ENCODE measurements around the gene ZCCHC7. TPM values are rescaled to one million over a fixed set of nuclear protein-coding genes. Genes with fewer than 3 reads are reported as not detected.

Gene ZCCHC7
- total and polyA plus RNA-seq, 9 of the 15 experiments (the other 6 are each of a cell fraction or from before 2014, with no cell fraction given): 34.1 to 68.9 (median 48.8) TPM

GRCh38 chr9:37201581-37201980, 81.2 kb downstream of the ZCCHC7 start:
- ATAC-seq (peak; percentile 15), DNase-seq (ENCODE audit: extremely low read depth in 1 of 4, low spot score in 3 of 4) (peak in 1 of 4 experiments; percentile 24), FAIRE-seq (no peak)
- intact Hi-C loops (cut with micrococcal nuclease) (no loop called here), in situ Hi-C loops (cut with MboI) (no loop called here)
- no peak overlapping the region for H3K4me3 ChIP-seq
- H2AFZ ChIP-seq (ENCODE audit: low read depth, low read length): no peak overlapping the region
- BruUV-seq (replicated peaks): no TSS peak
- H3K4me2 ChIP-seq (ENCODE audit: insufficient read depth, low read length): no peak overlapping the region; the same call in 1 of the 2 replicates
- H3K9me3 ChIP-seq (replicated peaks; ENCODE audit: control insufficient read depth, insufficient read depth, low read depth, low read length): no peaks in the 10 kb centered on the region
- H3K9me1 ChIP-seq (ENCODE audit: control insufficient read depth, insufficient read depth, low read length): no peaks in the 10 kb centered on the region
- CTCF ChIA-PET (ENCODE audit: low intra/inter-chr PET ratio): no interaction called here
- peak; percentile 66 for TF ChIP-seq WHSC1 (IDR thresholded peaks at IDR 0.05; ENCODE audit: low read length)
- TF ChIP-seq KLF10 (CRISPR knock-in tag; IDR thresholded peaks at IDR 0.05): 0 out of 2 replicates have a peak, but pooled peaks have one; percentile 5
- no peak for TF ChIP-seq ZNF583 (CRISPR knock-in tag; IDR thresholded peaks at IDR 0.05)
- peak; percentile 43; the same call in 1 of the 2 replicates for TF ChIP-seq ZNF395 (CRISPR knock-in tag; IDR thresholded peaks at IDR 0.05)
- TF ChIP-seq ETV1 (tag; conservative IDR thresholded peaks at IDR 0.05; ENCODE audit: low read depth): 0 out of 2 replicates have a peak, but pooled peaks have one; percentile 18
- H3K4me1 ChIP-seq (replicated peaks in 1 of 2; ENCODE audit: control insufficient read depth in 2 of 2, insufficient read depth in 2 of 2, low read length in 2 of 2): peaks cover 18 to 46% of the 10 kb centered on the region in 2 experiments
- H3K27ac ChIP-seq (ENCODE audit: extremely low read depth, low read depth, low read length): peak overlapping the region; percentile 84; the same call in 2 of the 3 replicates
- H3K79me2 ChIP-seq (ENCODE audit: control insufficient read depth, insufficient read depth, low read length): peaks cover 91% of the 10 kb centered on the region
- H4K20me1 ChIP-seq (replicated peaks; ENCODE audit: control insufficient read depth, insufficient read depth, low read length): no peaks in the 10 kb centered on the region
- 94% methylated on average over 1 of the region's 1 CpG for WGBS (ENCODE audit: insufficient coverage, low coverage, missing lambda C conversion rate)
- H3K9ac ChIP-seq (ENCODE audit: insufficient read depth in 1 of 2, low read depth in 2 of 2, low read length in 2 of 2): peak overlapping the region in 1 of 2 experiments; percentile 57; a peak in 1 of 4 replicates
- H3K27me3 ChIP-seq (ENCODE audit: control insufficient read depth in 2 of 2, insufficient read depth in 2 of 2, low read length in 2 of 2): no peaks in the 10 kb centered on the region
- H3K36me3 ChIP-seq (ENCODE audit: control insufficient read depth, insufficient read depth, low read length): peaks cover 33% of the 10 kb centered on the region
- POLR2A ChIA-PET: interaction anchor here (0.6 to 1.1 kb wide), 3 partner anchors 25 to 841 kb away, joined by 3 to 4 read pairs (median 3); no protein-coding TSS in a partner anchor
